ENCODE results near the gene KCTD15.

KCTD15 gene

DNA sequence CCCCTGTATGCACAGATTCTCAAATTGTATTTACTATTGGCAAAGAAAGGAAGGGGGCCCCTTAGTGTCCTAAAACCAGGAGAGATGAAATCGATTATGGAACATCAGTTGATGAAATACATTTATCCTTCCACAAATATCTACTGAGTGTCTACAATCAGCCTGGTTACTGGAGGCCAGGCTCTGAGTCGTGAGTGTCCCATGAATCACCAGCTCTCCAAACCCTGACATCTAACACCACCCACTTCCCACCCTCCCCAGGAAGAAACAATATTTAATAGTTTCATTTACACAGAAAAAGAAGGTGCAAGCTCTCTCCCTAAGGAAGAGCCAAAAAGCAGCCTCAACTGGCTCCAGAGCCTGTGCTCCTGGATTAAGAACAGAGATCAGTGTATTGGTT lies 25.2 kb downstream of the KCTD15 start:
- Histone ChIP-seq H3K4me1 (ENCODE audit: insufficient read depth, poor library complexity, severe bottlenecking) (peaks cover 22% of the 10 kb centered on the region), H3K27ac (ENCODE audit: poor library complexity, severe bottlenecking) (peak overlapping the region; percentile 93), H3K9me3 (ENCODE audit: severe bottlenecking) (no peaks in the 10 kb centered on the region), H3K36me3 (ENCODE audit: low read depth) (no peaks in the 10 kb centered on the region), H3K27me3 (ENCODE audit: insufficient read depth, poor library complexity, severe bottlenecking) (no peaks in the 10 kb centered on the region), H3K4me3 (ENCODE audit: severe bottlenecking) (no peak overlapping the region)
- no peak for DNase-seq (ENCODE audit: low spot score)
- ATAC-seq (ENCODE audit: low read depth) = no peak
- TF ChIP-seq, protein P1, sequence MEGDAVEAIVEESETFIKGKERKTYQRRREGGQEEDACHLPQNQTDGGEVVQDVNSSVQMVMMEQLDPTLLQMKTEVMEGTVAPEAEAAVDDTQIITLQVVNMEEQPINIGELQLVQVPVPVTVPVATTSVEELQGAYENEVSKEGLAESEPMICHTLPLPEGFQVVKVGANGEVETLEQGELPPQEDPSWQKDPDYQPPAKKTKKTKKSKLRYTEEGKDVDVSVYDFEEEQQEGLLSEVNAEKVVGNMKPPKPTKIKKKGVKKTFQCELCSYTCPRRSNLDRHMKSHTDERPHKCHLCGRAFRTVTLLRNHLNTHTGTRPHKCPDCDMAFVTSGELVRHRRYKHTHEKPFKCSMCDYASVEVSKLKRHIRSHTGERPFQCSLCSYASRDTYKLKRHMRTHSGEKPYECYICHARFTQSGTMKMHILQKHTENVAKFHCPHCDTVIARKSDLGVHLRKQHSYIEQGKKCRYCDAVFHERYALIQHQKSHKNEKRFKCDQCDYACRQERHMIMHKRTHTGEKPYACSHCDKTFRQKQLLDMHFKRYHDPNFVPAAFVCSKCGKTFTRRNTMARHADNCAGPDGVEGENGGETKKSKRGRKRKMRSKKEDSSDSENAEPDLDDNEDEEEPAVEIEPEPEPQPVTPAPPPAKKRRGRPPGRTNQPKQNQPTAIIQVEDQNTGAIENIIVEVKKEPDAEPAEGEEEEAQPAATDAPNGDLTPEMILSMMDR (IDR thresholded peaks at IDR 0.05; ENCODE audit: poor library complexity, severe bottlenecking) = no peak

DNA sequence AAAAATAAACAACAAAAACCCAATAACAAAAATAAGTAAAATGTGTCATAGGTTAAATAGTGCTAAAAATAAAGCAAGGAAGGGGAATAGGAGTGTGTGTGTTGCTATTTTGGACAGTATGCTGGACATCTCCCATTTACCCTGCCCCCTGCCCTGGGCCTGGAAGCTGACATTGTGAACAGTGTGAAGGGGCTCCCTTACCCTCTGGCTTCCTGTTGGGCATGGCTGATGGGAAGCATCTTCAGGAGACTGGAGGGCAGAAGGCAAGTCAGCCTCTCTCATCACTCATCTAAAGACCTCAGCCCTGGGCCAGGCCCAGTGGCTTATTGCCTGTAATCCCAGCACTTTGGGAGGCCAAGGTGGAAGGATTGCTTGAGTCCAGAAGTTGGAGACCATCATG lies 26.7 kb downstream of the KCTD15 start:
- Histone ChIP-seq H3K9me3 (ENCODE audit: severe bottlenecking) (no peaks in the 10 kb centered on the region), H3K36me3 (ENCODE audit: low read depth) (no peaks in the 10 kb centered on the region), H3K27me3 (ENCODE audit: insufficient read depth, poor library complexity, severe bottlenecking) (no peaks in the 10 kb centered on the region), H3K4me3 (ENCODE audit: severe bottlenecking) (no peak overlapping the region), H3K4me1 (ENCODE audit: insufficient read depth, poor library complexity, severe bottlenecking) (peaks cover 22% of the 10 kb centered on the region), H3K27ac (ENCODE audit: poor library complexity, severe bottlenecking) (no peak overlapping the region)
- ATAC-seq (ENCODE audit: low read depth) = no peak
- peak; percentile 24 for DNase-seq (ENCODE audit: low spot score)
- TF ChIP-seq, protein P1 (IDR thresholded peaks at IDR 0.05; ENCODE audit: poor library complexity, severe bottlenecking) = no peak

DNA sequence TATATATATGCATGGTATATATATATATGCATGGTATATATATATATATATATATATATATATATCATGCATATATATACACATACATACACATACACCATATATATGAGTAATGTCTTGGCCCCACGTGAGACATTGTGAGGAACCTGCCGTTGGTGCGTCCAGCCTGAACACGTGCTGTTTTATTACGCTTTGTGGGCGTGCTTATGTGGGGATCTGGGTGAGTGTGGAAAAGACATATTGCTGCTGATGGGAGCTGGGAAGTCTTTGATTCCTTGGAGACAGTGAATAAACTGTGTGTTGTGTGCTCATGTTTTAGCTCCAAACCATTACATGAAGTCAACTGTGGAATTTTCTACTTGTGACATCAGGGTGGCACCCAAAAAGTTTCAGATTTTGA lies 28.9 kb downstream of the KCTD15 start:
- DNase-seq (ENCODE audit: low spot score) (no peak), ATAC-seq (ENCODE audit: low read depth) (no peak)
- Histone ChIP-seq H3K27me3 (ENCODE audit: insufficient read depth, poor library complexity, severe bottlenecking) (no peaks in the 10 kb centered on the region), H3K9me3 (ENCODE audit: severe bottlenecking) (no peaks in the 10 kb centered on the region), H3K36me3 (ENCODE audit: low read depth) (no peaks in the 10 kb centered on the region), H3K4me1 (ENCODE audit: insufficient read depth, poor library complexity, severe bottlenecking) (peaks cover 16% of the 10 kb centered on the region), H3K4me3 (ENCODE audit: severe bottlenecking) (no peak overlapping the region), H3K27ac (ENCODE audit: poor library complexity, severe bottlenecking) (no peak overlapping the region)
- TF ChIP-seq, protein P1 (IDR thresholded peaks at IDR 0.05; ENCODE audit: poor library complexity, severe bottlenecking) = no peak

DNA sequence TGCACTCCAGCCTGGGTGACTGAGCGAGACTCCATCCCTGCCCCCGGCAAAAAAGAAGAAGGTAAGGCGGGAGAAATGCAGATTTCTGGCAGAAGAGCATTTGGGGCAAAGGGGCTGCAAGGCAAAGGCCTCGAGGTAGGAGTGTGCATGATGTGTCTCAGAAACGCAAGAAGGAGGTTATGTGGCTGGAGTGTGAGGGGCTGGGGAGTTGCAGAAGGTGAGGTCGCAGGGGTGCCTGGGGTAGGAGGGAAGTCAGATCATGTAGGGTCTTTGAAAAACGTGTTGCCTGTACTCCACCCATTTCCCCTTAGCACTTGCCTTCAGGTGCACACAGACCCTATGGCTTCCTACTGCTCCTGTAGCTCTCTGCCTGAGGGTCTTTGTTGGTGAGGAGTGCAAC lies 29.9 kb downstream of the KCTD15 start:
- H3K36me3 ChIP-seq (ENCODE audit: low read depth) = no peaks in the 10 kb centered on the region
- TF ChIP-seq, protein P1 (IDR thresholded peaks at IDR 0.05; ENCODE audit: poor library complexity, severe bottlenecking) = no peak
- ATAC-seq (ENCODE audit: low read depth) (no peak), DNase-seq (ENCODE audit: low spot score) (no peak)
- no peaks in the 10 kb centered on the region for H3K27me3 ChIP-seq (ENCODE audit: insufficient read depth, poor library complexity, severe bottlenecking)
- H3K4me3 ChIP-seq (ENCODE audit: severe bottlenecking) = no peak overlapping the region
- H3K4me1 ChIP-seq (ENCODE audit: insufficient read depth, poor library complexity, severe bottlenecking) = peaks cover 6% of the 10 kb centered on the region
- H3K27ac ChIP-seq (ENCODE audit: poor library complexity, severe bottlenecking) = no peak overlapping the region
- no peaks in the 10 kb centered on the region for H3K9me3 ChIP-seq (ENCODE audit: severe bottlenecking)

DNA sequence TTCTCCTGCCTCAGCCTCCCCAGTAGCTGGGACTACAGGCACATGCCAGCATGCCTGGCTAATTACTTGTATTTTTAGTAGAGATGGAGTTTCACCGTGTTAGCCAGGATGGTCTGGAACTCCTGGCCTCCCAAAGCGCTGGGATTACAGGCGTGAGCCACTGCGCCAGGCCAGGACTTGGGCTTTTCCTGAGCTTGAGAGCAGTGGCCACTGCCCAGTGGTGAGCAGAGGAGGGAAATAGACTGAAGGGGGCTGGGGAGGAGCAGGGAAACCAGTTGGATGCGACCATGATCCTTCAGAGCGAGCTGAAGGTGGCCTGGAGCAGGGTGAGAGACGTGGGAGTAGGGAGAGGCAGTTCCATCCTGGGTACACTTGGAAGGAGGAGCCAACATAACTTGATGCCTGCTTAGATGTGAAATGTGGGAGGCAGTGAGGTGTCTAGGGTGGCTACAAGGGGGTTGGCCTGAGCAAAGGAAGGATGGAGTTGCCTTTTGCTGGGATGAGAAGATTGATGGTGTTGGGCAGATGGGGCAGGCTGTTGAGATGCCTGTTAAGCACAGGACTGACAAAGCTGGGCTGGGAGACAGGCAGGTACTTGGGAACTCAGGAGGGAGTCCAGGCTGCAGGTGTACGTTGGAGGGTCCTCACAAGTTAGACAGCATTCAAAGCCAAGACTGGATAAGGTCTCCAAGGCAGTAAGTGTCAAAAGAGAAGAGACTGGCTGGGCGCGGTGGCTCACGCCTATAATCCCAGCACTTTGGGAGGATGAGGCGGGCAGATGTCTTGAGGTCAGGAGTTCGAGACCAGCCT lies 31.8 kb downstream of the KCTD15 start:
- TF ChIP-seq, protein P1 (IDR thresholded peaks at IDR 0.05; ENCODE audit: poor library complexity, severe bottlenecking) = no peak
- Histone ChIP-seq H3K4me3 (ENCODE audit: severe bottlenecking) (no peak overlapping the region), H3K36me3 (ENCODE audit: low read depth) (no peaks in the 10 kb centered on the region), H3K27ac (ENCODE audit: poor library complexity, severe bottlenecking) (no peak overlapping the region), H3K27me3 (ENCODE audit: insufficient read depth, poor library complexity, severe bottlenecking) (no peaks in the 10 kb centered on the region), H3K9me3 (ENCODE audit: severe bottlenecking) (no peaks in the 10 kb centered on the region), H3K4me1 (ENCODE audit: insufficient read depth, poor library complexity, severe bottlenecking) (no peaks in the 10 kb centered on the region)
- ATAC-seq (ENCODE audit: low read depth) (no peak), DNase-seq (ENCODE audit: low spot score) (no peak)
